Measurements from ENCODE around the gene USP24. TPM values are rescaled to one million over a fixed set of nuclear protein-coding genes. Genes with fewer than 3 reads are reported as not detected.

USP24 gene
- total RNA-seq, 4 donors from 2014 or later = 42.7 to 77.1 (median 64.8) TPM

- DNase-seq (ENCODE audit: low spot score) = no peak
- no peak for TF ChIP-seq CTCF (IDR thresholded peaks at IDR 0.05)
- ATAC-seq (ENCODE audit: low FRiP score) = no peak
These were observed 42.5 kb downstream of the USP24 start for GRCh38 chr1:55172687-55173086.

- DNase-seq (ENCODE audit: low spot score) = no peak
- ATAC-seq (ENCODE audit: low FRiP score) = no peak
- no peak for TF ChIP-seq CTCF (IDR thresholded peaks at IDR 0.05)
These were observed 42.9 kb downstream of the USP24 start for GRCh38 chr1:55172272-55172671.

- DNase-seq (ENCODE audit: low spot score) = no peak
- no peak for ATAC-seq (ENCODE audit: low FRiP score)
- no peak for TF ChIP-seq CTCF (IDR thresholded peaks at IDR 0.05)
These were observed 43.5 kb downstream of the USP24 start for GRCh38 chr1:55171694-55172093.

- DNase-seq (ENCODE audit: low spot score) = no peak
- TF ChIP-seq CTCF (IDR thresholded peaks at IDR 0.05) = no peak
- no peak for ATAC-seq (ENCODE audit: low FRiP score)
These were observed 44.7 kb downstream of the USP24 start for GRCh38 chr1:55170426-55170825.

- no peak for DNase-seq (ENCODE audit: low spot score)
- no peak for ATAC-seq (ENCODE audit: low FRiP score)
- TF ChIP-seq CTCF (IDR thresholded peaks at IDR 0.05) = no peak
These were observed 46.0 kb downstream of the USP24 start for GRCh38 chr1:55169126-55169525.

GRCh38 chr1:55168353-55168752, 46.8 kb downstream of the USP24 start:
- TF ChIP-seq CTCF (IDR thresholded peaks at IDR 0.05) = no peak
- no peak for DNase-seq (ENCODE audit: low spot score)
- ATAC-seq (ENCODE audit: low FRiP score) = no peak

- ATAC-seq (ENCODE audit: low FRiP score) (no peak), DNase-seq (ENCODE audit: low spot score) (no peak)
- no peak for TF ChIP-seq CTCF (IDR thresholded peaks at IDR 0.05)
These were observed 47.8 kb downstream of the USP24 start for GRCh38 chr1:55167224-55167871.

Measured in omental fat pad (tissue), 4 donors.